HCT116 (cell line): ENCODE data around the gene WDR93. TPM values are rescaled to one million over a fixed set of nuclear protein-coding genes. Genes with fewer than 3 reads are reported as not detected.

Source experiments
- ATAC-seq: fragments of 200-7000 bp; cut with Tn5 transposase; 2 replicates; pipeline ENCODE4 v1.9.1; 2020; ENCODE audit warnings: mild to moderate bottlenecking, moderate library complexity
- BruUV-seq: library from RNA; stranded (reverse); fragments of 400-500 nt; replicated peaks from 2 replicates; lab custom pipeline; 2021; lab: Mats Ljungman, UMichigan
- CTCF ChIA-PET: fragments of 300-600 bp; sonication (Branson Sonifier 250); formaldehyde crosslinking; loops from one replicate; lab custom pipeline; 2021; ENCODE audit warnings: antibody characterized with exemption; lab: Charles Lee
- POLR2A ChIA-PET: fragments of 300-600, 350-600 bp; sonication (Branson Sonifier 250); formaldehyde crosslinking; loops from one replicate; lab custom pipeline; 2021; ENCODE audit warnings: antibody characterized with exemption; lab: Charles Lee
- RAD21 ChIA-PET, 2 experiments: fragments of 300-600 bp; sonication (Branson Sonifier 250); formaldehyde crosslinking; loops; one replicate each; lab custom pipeline; 2023; ENCODE audit warnings: low total read pairs in 2 of 2; ENCODE audit not compliant: uncharacterized antibody in 2 of 2, unreplicated experiment in 2 of 2, low non-redundant PET in 1 of 2; lab: Charles Lee
- DNase-seq: peaks from one replicate; pipeline ENCODE4 v3.0.0-alpha.2; 2010; ENCODE audit warnings: low read depth, low spot score
- H2AFZ ChIP-seq: fragments of 200-600 bp; shearing (Covaris generic), sonication (generic); 2 replicates; pipeline ENCODE4 v1.6.1; 2017; ENCODE audit warnings: low read depth, mixed run types, mixed read lengths, antibody characterized with exemption, low read length; ENCODE audit not compliant: poor library complexity, severe bottlenecking
- H3K27ac ChIP-seq: 2 replicates; pipeline ENCODE4 v1.5.1; 2012; ENCODE audit warnings: low read depth, low read length
- H3K27me3 ChIP-seq: fragments of 200-600 bp; sonication (generic); 2 replicates; pipeline ENCODE4 v1.6.1; 2016; ENCODE audit warnings: mixed run types, low read length, mixed read lengths; ENCODE audit not compliant: insufficient read depth
- H3K36me3 ChIP-seq, 2 experiments: fragments of 200-500 bp in 1 of 2; fragments of 200-600 bp in 1 of 2; sonication (Bioruptor generic) in 1 of 2; sonication (generic) in 1 of 2; 2 replicates each; pipeline versions ENCODE4 v1.5.1 to v1.6.1; 2014 to 2016; ENCODE audit warnings: low read length in 2 of 2, inconsistent platforms in 1 of 2, mixed read lengths in 1 of 2, mixed run types in 1 of 2; ENCODE audit not compliant: insufficient read depth in 2 of 2, control insufficient read depth in 1 of 2
- H3K4me1 ChIP-seq, 2 experiments: fragments of 200-600 bp in 1 of 2; sonication (generic) in 1 of 2; 2 replicates each; pipeline versions ENCODE4 v1.5.1 to v1.6.1; 2012 to 2017; ENCODE audit warnings: low read length in 2 of 2, inconsistent platforms in 1 of 2, mild to moderate bottlenecking in 1 of 2, mixed read lengths in 1 of 2, mixed run types in 1 of 2, moderate library complexity in 1 of 2; ENCODE audit not compliant: insufficient read depth in 2 of 2, control insufficient read depth in 1 of 2
- H3K4me2 ChIP-seq: fragments of 200-600 bp; sonication (generic); 2 replicates; pipeline ENCODE4 v1.6.1; 2017; ENCODE audit warnings: mixed run types, low read length, mixed read lengths
- H3K4me3 ChIP-seq, 2 experiments: fragments of 200-600 bp in 1 of 2; sonication (generic) in 1 of 2; replicated peaks in 1 of 2; 2 replicates each; pipeline ENCODE4 v1.5.1; 2011 to 2016; ENCODE audit warnings: low read length in 2 of 2, control low read depth in 1 of 2, low read depth in 1 of 2, mild to moderate bottlenecking in 1 of 2, mixed read lengths in 1 of 2, mixed run types in 1 of 2
- H3K79me2 ChIP-seq: fragments of 200-600 bp; sonication (generic); 2 replicates; pipeline ENCODE4 v1.6.1; 2017; ENCODE audit warnings: mild to moderate bottlenecking, mixed run types, low read length, moderate library complexity, mixed read lengths; ENCODE audit not compliant: insufficient read depth
- H3K9ac ChIP-seq: fragments of 200-600 bp; sonication (generic); 2 replicates; pipeline ENCODE4 v1.6.1; 2016; ENCODE audit warnings: low read length, mixed read lengths
- H3K9me2 ChIP-seq: fragments of 200-600 bp; sonication (generic), shearing (Covaris generic); 2 replicates; pipeline ENCODE4 v1.6.1; 2017; ENCODE audit warnings: mixed run types, mild to moderate bottlenecking, moderate library complexity; ENCODE audit not compliant: insufficient read depth
- H3K9me3 ChIP-seq, 2 experiments: fragments of 200-500 bp in 1 of 2; fragments of 200-600 bp in 1 of 2; sonication (Bioruptor generic) in 1 of 2; sonication (generic) in 1 of 2; 2 replicates each; pipeline ENCODE4 v1.6.1; 2014 to 2017; ENCODE audit warnings: low read length in 2 of 2, mixed read lengths in 2 of 2, inconsistent platforms in 1 of 2, low read depth in 1 of 2, mild to moderate bottlenecking in 1 of 2, mixed run types in 1 of 2, moderate library complexity in 1 of 2; ENCODE audit not compliant: control insufficient read depth in 1 of 2, insufficient read depth in 1 of 2
- H4K20me1 ChIP-seq: fragments of 200-600 bp; sonication (generic), shearing (Covaris generic); 2 replicates; pipeline ENCODE4 v1.6.1; 2017; ENCODE audit warnings: mixed run types, mild to moderate bottlenecking, moderate library complexity; ENCODE audit not compliant: insufficient read depth
- ATF3 ChIP-seq: IDR thresholded peaks from 2 replicates; pipeline ENCODE4 v1.6.1; 2012
- CTCF ChIP-seq, 3 experiments: fragments of 200-600 bp in 1 of 3; sonication (generic) in 1 of 3; IDR thresholded peaks in 2 of 3; conservative IDR thresholded peaks in 1 of 3; 2 replicates each; pipeline ENCODE4 v1.5.1; 2012 to 2017; ENCODE audit warnings: low read depth in 2 of 3, low read length in 2 of 3, antibody characterized with exemption in 1 of 3, borderline replicate concordance in 1 of 3, control low read depth in 1 of 3, mild to moderate bottlenecking in 1 of 3, mixed read lengths in 1 of 3, mixed run types in 1 of 3, moderate library complexity in 1 of 3; ENCODE audit not compliant: insufficient read depth in 1 of 3
- EGR1 ChIP-seq: IDR thresholded peaks from 2 replicates; pipeline ENCODE4 v1.6.1; 2012; ENCODE audit warnings: low read depth
- ELF1 ChIP-seq: IDR thresholded peaks from 2 replicates; pipeline ENCODE4 v1.6.1; 2012; ENCODE audit warnings: low read depth, borderline replicate concordance
- EZH2phosphoT487 ChIP-seq: fragments of 200-600 bp; IDR thresholded peaks from 2 replicates; pipeline ENCODE4 v1.6.1; 2018; ENCODE audit warnings: antibody characterized with exemption, borderline replicate concordance
- FOSL1 ChIP-seq: IDR thresholded peaks from 2 replicates; pipeline ENCODE4 v1.6.1; 2012; ENCODE audit warnings: low read depth
- JUND ChIP-seq: IDR thresholded peaks from 2 replicates; pipeline ENCODE4 v1.6.1; 2012
- MAX ChIP-seq: IDR thresholded peaks from 2 replicates; pipeline ENCODE4 v1.6.1; 2012
- POLR2A ChIP-seq: IDR thresholded peaks from 2 replicates; pipeline ENCODE4 v1.7.0; 2011; ENCODE audit warnings: borderline replicate concordance; ENCODE audit not compliant: insufficient read depth, insufficient read length; ENCODE audit errors: extremely low read depth
- POLR2AphosphoS5 ChIP-seq: IDR thresholded peaks from 2 replicates; pipeline ENCODE4 v1.6.1; 2011; ENCODE audit warnings: mild to moderate bottlenecking, low read depth, low read length, moderate library complexity
- RAD21 ChIP-seq: IDR thresholded peaks from 2 replicates; pipeline ENCODE4 v1.6.1; 2012; ENCODE audit warnings: low read depth, mild to moderate bottlenecking
- REST ChIP-seq: IDR thresholded peaks from 2 replicates; pipeline ENCODE4 v1.6.1; 2012; ENCODE audit warnings: low read depth
- SIN3A ChIP-seq: IDR thresholded peaks from 2 replicates; pipeline ENCODE4 v1.6.1; 2012; ENCODE audit warnings: low read depth
- SRF ChIP-seq: IDR thresholded peaks from 2 replicates; pipeline ENCODE4 v1.6.1; 2012; ENCODE audit warnings: low read depth
- TCF7L2 ChIP-seq: IDR thresholded peaks from 2 replicates; pipeline ENCODE4 v1.7.0; 2011; ENCODE audit warnings: borderline replicate concordance, inconsistent platforms; ENCODE audit not compliant: insufficient read depth, insufficient read length; ENCODE audit errors: extremely low read depth
- YY1 ChIP-seq: IDR thresholded peaks from 2 replicates; pipeline ENCODE4 v1.6.1; 2011; ENCODE audit warnings: low read length, low read depth, moderate library complexity, mild to moderate bottlenecking; ENCODE audit not compliant: insufficient replicate concordance; ENCODE audit errors: extremely low read depth
- ZBTB33 ChIP-seq: IDR thresholded peaks from 2 replicates; pipeline ENCODE4 v1.6.1; 2011; ENCODE audit warnings: mild to moderate bottlenecking, low read length, moderate library complexity; ENCODE audit not compliant: insufficient replicate concordance; ENCODE audit errors: extremely low read depth
- ZFX ChIP-seq: fragments of 450-650 bp; IDR thresholded peaks from 2 replicates; pipeline ENCODE4 v1.6.1; 2017
- intact Hi-C: fragments of 100-400 bp; cut with micrococcal nuclease; formaldehyde crosslinking; loops from 2 replicates; pipeline ENCODE4 v1.10.0; 2022
- total RNA-seq: library from RNA; stranded (reverse); gene quantifications from one replicate; pipeline ENCODE4 v1.2.1, GENCODE V29; 2021; ENCODE audit not compliant: unreplicated experiment

Gene WDR93
- total RNA-seq, 1 experiment from 2014 or later = 0.42 TPM

- Histone ChIP-seq H3K9me2 (no peaks in the 10 kb centered on the region), H3K4me1 (peaks cover 6 to 43% of the 10 kb centered on the region in 2 experiments), H2AFZ (no peak within 1 kb of the TSS), H3K4me2 (peak within 1 kb of the TSS; percentile 75), H4K20me1 (no peaks in the 10 kb centered on the region), H3K36me3 (no peaks in the 10 kb centered on the region), H3K27ac (peak within 1 kb of the TSS; percentile 53; the same call in 1 of the 2 replicates), H3K79me2 (no peaks in the 10 kb centered on the region), H3K9me3 (no peaks in the 10 kb centered on the region), H3K4me3 (peak within 1 kb of the TSS in 1 of 2 experiments; percentile 32; a peak in 1 of 4 replicates), H3K27me3 (no peaks in the 10 kb centered on the region), H3K9ac (peak within 1 kb of the TSS; percentile 40; the same call in 1 of the 2 replicates)
- ATAC-seq = peak; percentile 91
- intact Hi-C loops = no loop called here
- CTCF ChIA-PET = interaction anchor here (2.5 kb wide), 1 partner anchor 15 kb away, joined by 10 read pairs; no protein-coding TSS in a partner anchor
- POLR2A ChIA-PET = no interaction called here
- peak; percentile 50 for DNase-seq
- BruUV-seq = no TSS peak
- RAD21 ChIA-PET = interaction anchor here in 1 of 2 experiments (1.0 kb wide), 1 partner anchor 98 kb away, joined by 3 read pairs; no protein-coding TSS in a partner anchor
- TF ChIP-seq ATF3 (no peak), ZFX (no peak; the same call in 1 of the 2 replicates), MAX (peak; percentile 98), TCF7L2 (no peak), EGR1 (no peak), EZH2phosphoT487 (no peak), SRF (no peak), CTCF (IDR thresholded peaks at IDR 0.05 in 2 of 3, conservative IDR thresholded peaks at IDR 0.05 in 1 of 3; ENCODE audit: borderline replicate concordance in 1 of 3, insufficient read depth in 1 of 3, low read depth in 2 of 3, low read length in 2 of 3) (peak in 2 of 3 experiments; percentile 39 to 50; a peak in 4 of 6 replicates), POLR2AphosphoS5 (peak; percentile 48; the same call in 1 of the 2 replicates), YY1 (no peak), ZBTB33 (no peak), JUND (no peak), REST (no peak), RAD21 (peak; percentile 12; the same call in 1 of the 2 replicates), FOSL1 (no peak), SIN3A (no peak), POLR2A (no peak), ELF1 (no peak)
These were observed 85.9 kb downstream of the WDR93 start, which contains the start of gene MESP2 for GRCh38 chr15:89776274-89777072. Gene MESP2, plus strand, starts transcription at chr15:89776332. Its CDS starts 26 bp downstream, at chr15:89776358.
